B cell (primary cell): ENCODE results near the gene N4BP2.

Experiments used
- CTCF ChIP-seq: fragments of 200-600 bp; IDR thresholded peaks from one replicate; pipeline ENCODE4 v1.8.0; 2022; ENCODE audit warnings: antibody characterized with exemption, mild to moderate bottlenecking
- EZH2 ChIP-seq: IDR thresholded peaks from 2 replicates; pipeline ENCODE4 v1.6.1; 2012; ENCODE audit warnings: borderline replicate concordance, low read depth, mild to moderate bottlenecking, moderate library complexity, low read length; ENCODE audit not compliant: insufficient read depth, poor library complexity, severe bottlenecking

GRCh38 chr4:40192114-40193015, 135.7 kb downstream of the N4BP2 start:
- TF ChIP-seq EZH2 (no peak), CTCF (no peak)
